Liver (tissue), 9 donors: ENCODE measurements around the gene SEPHS2. TPM values are rescaled to one million over a fixed set of nuclear protein-coding genes. Genes with fewer than 3 reads are reported as not detected.
"Not testable (repeated sequence)": the region's sequence is repeated elsewhere in the genome, so short reads cannot be mapped to it uniquely, and the experiment has no call there.

Experiments
- DNase-seq: peaks from one replicate; pipeline ENCODE4 v3.0.0-alpha.2; 2017; ENCODE audit warnings: low spot score
- H3K27ac ChIP-seq, 2 donors: one replicate each; pipeline ENCODE4 v1.7.0; 2013; ENCODE audit warnings: inconsistent platforms in 2 of 2, low read length in 2 of 2, control low read depth in 1 of 2, low read depth in 1 of 2, mild to moderate bottlenecking in 1 of 2
- H3K27me3 ChIP-seq, 4 donors: one replicate each; pipeline versions ENCODE4 v1.6.1 to v1.7.0; 2013; ENCODE audit warnings: low read length in 3 of 4, inconsistent platforms in 1 of 4, mild to moderate bottlenecking in 1 of 4, moderate library complexity in 1 of 4; ENCODE audit not compliant: control insufficient read depth in 4 of 4, insufficient read depth in 4 of 4
- H3K36me3 ChIP-seq, 4 donors: one replicate each; pipeline versions ENCODE4 v1.6.1 to v1.7.0; 2013; ENCODE audit warnings: low read length in 3 of 4, mild to moderate bottlenecking in 3 of 4, low read depth in 1 of 4, moderate library complexity in 1 of 4; ENCODE audit not compliant: control insufficient read depth in 4 of 4, insufficient read depth in 3 of 4
- H3K4me1 ChIP-seq, 4 donors: one replicate each; pipeline versions ENCODE4 v1.6.1 to v1.7.0; 2013; ENCODE audit warnings: low read length in 3 of 4, mild to moderate bottlenecking in 3 of 4, moderate library complexity in 1 of 4; ENCODE audit not compliant: control insufficient read depth in 4 of 4, insufficient read depth in 4 of 4
- H3K4me3 ChIP-seq, 3 donors: one replicate each; pipeline versions ENCODE4 v1.6.1 to v1.7.0; 2013; ENCODE audit warnings: low read length in 3 of 3, control low read depth in 1 of 3, low read depth in 1 of 3, mild to moderate bottlenecking in 1 of 3
- H3K9ac ChIP-seq, 2 donors: one replicate each; pipeline ENCODE4 v1.7.0; 2013; ENCODE audit warnings: low read length in 2 of 2, mild to moderate bottlenecking in 2 of 2, moderate library complexity in 2 of 2, control low read depth in 1 of 2, low read depth in 1 of 2
- H3K9me3 ChIP-seq, 4 donors: one replicate each; pipeline versions ENCODE4 v1.6.1 to v1.7.0; 2013; ENCODE audit warnings: low read length in 3 of 4; ENCODE audit not compliant: control insufficient read depth in 4 of 4
- ATF3 ChIP-seq: IDR thresholded peaks from 2 replicates; pipeline ENCODE4 v1.6.1; 2016; ENCODE audit warnings: antibody characterized with exemption
- CTCF ChIP-seq: fragments of 150-350 bp; IDR thresholded peaks from 2 replicates; pipeline ENCODE4 v1.5.1; 2017; ENCODE audit warnings: improper control_type of control experiment, low read depth, low read length; ENCODE audit not compliant: missing input control
- FOXA2 ChIP-seq: IDR thresholded peaks from 2 replicates; pipeline ENCODE4 v1.6.1; 2016; ENCODE audit warnings: antibody characterized with exemption
- GABPA ChIP-seq, 2 donors: IDR thresholded peaks in 1 of 2; conservative IDR thresholded peaks in 1 of 2; 2 replicates each; pipeline ENCODE4 v1.6.1; 2016; ENCODE audit warnings: antibody characterized with exemption in 2 of 2, mild to moderate bottlenecking in 1 of 2, moderate library complexity in 1 of 2
- HNF4G ChIP-seq: IDR thresholded peaks from 2 replicates; pipeline ENCODE4 v1.6.1; 2016; ENCODE audit warnings: antibody characterized with exemption
- JUND ChIP-seq, 2 donors: IDR thresholded peaks; 2 replicates each; pipeline ENCODE4 v1.6.1; 2016; ENCODE audit warnings: antibody characterized with exemption in 2 of 2
- MAX ChIP-seq: IDR thresholded peaks from 2 replicates; pipeline ENCODE4 v1.6.1; 2016; ENCODE audit warnings: antibody characterized with exemption
- RAD21 ChIP-seq, 2 donors: IDR thresholded peaks; 2 replicates each; pipeline ENCODE4 v1.6.1; 2016; ENCODE audit warnings: antibody characterized with exemption in 2 of 2, mild to moderate bottlenecking in 2 of 2
- RXRA ChIP-seq, 2 donors: IDR thresholded peaks; 2 replicates each; pipeline ENCODE4 v1.6.1; 2017 to 2018; ENCODE audit warnings: antibody characterized with exemption in 2 of 2, mild to moderate bottlenecking in 1 of 2
- ZBTB33 ChIP-seq: IDR thresholded peaks from 2 replicates; pipeline ENCODE4 v1.6.1; 2016; ENCODE audit warnings: antibody characterized with exemption
- WGBS: extraction: QIAGEN DNeasy Blood & Tissue Kit; methylation state at CpG from one replicate; pipeline ENCODE4 v1.1.7; 2013; 5-methylcytosine and 5-hydroxymethylcytosine counted together
- polyA plus RNA-seq, 2 donors: library from polyadenylated mRNA; stranded (reverse) in 1 of 2; unstranded in 1 of 2; fragments of 200-250 nt in 1 of 2; fragments of >200 nt in 1 of 2; fragmentation: Nextera tagmentation in 1 of 2; extraction: Ambion mirVana in 1 of 2; gene quantifications; one replicate each; pipeline versions ENCODE4 v1.2.1 to v1.2.3, GENCODE V29; 2013 to 2015
- total RNA-seq, 2 donors: library from RNA; depleted of rRNA; stranded (reverse); fragments of >200 nt; gene quantifications; one replicate each; pipeline ENCODE4 v1.2.3, GENCODE V29; 2014
- donor health status: healthy.
- donor health status: healthy.
- donor health status: healthy.
- donor health status: healthy.
- donor health status: healthy.

SEPHS2 gene
- total and polyA plus RNA-seq, 4 donors = 50.1 to 241 (median 132) TPM

GRCh38 chr16:30456302-30456701 is 10.6 kb upstream of the SEPHS2 start:
- no peak for TF ChIP-seq RAD21 (IDR thresholded peaks at IDR 0.05)
- 88% methylated on average over 1 of the region's 1 CpG for WGBS

GRCh38 chr16:30452709-30453580 is 7.3 kb upstream of the SEPHS2 start:
- not testable (repeated sequence) for DNase-seq, H3K27ac ChIP-seq, H3K9me3 ChIP-seq, H3K9ac ChIP-seq, H3K36me3 ChIP-seq, H3K4me3 ChIP-seq, H3K27me3 ChIP-seq
- 78% methylated on average over 20 of the region's 20 CpGs for WGBS
- H3K4me1 ChIP-seq = peaks cover 2 to 12% (median 5%) of the 10 kb centered on the region in 4 donors

More at GRCh38 chr16:30456302-30456701, 10.6 kb upstream of the SEPHS2 start:
- no peaks in the 10 kb centered on the region for H3K9me3 ChIP-seq
- no peaks in the 10 kb centered on the region for H3K36me3 ChIP-seq
- H3K4me1 ChIP-seq = peaks cover 0 to 9% (median 0%) of the 10 kb centered on the region in 4 donors
- DNase-seq = no peak
- H3K27ac ChIP-seq = no peak overlapping the region
- H3K9ac ChIP-seq = no peak overlapping the region
- no peaks in the 10 kb centered on the region for H3K27me3 ChIP-seq
- H3K4me3 ChIP-seq = no peak overlapping the region

GRCh38 chr16:30449116-30449435 is 3.4 kb upstream of the SEPHS2 start:
- 78% methylated on average over 3 of the region's 3 CpGs for WGBS
- TF ChIP-seq ZBTB33 = no peak
- TF ChIP-seq MAX = no peak
- TF ChIP-seq JUND (IDR thresholded peaks at IDR 0.05) = no peak
- TF ChIP-seq RAD21 (IDR thresholded peaks at IDR 0.05) = no peak
- TF ChIP-seq HNF4G = no peak
- TF ChIP-seq GABPA (IDR thresholded peaks at IDR 0.05 in 1 of 2, conservative IDR thresholded peaks at IDR 0.05 in 1 of 2) = no peak
- TF ChIP-seq CTCF = no peak
- no peak for TF ChIP-seq RXRA (IDR thresholded peaks at IDR 0.05)
- TF ChIP-seq ATF3 = no peak
- TF ChIP-seq FOXA2 = no peak
- Histone ChIP-seq H3K4me3 (no peak overlapping the region), H3K27me3 (no peaks in the 10 kb centered on the region), H3K9me3 (no peaks in the 10 kb centered on the region), H3K36me3 (no peaks in the 10 kb centered on the region), H3K9ac (no peak overlapping the region), H3K27ac (no peak overlapping the region), H3K4me1 (peaks cover 2 to 21% (median 13%) of the 10 kb centered on the region in 4 donors)
- no peak for DNase-seq
